Activated CD4-positive, alpha-beta T cell treated with anti-CD3 and anti-CD28 coated beads, Interleukin-2, amount 50 U/mL, for 4 hours (primary cell): Measurements from ENCODE around the gene RAB36.
A peak's percentile ranks its signal among the peaks of the same experiment; 100 is the strongest.

Experiments used
- DNase-seq, 2 experiments: peaks; one replicate each; pipeline ENCODE4 v3.0.0-alpha.2; 2020

Gene RAB36

GRCh38 chr22:23108249-23109078 is 36.8 kb upstream of the RAB36 start:
- no peak for DNase-seq

- no peak for DNase-seq
These were observed 36.3 kb upstream of the RAB36 start for GRCh38 chr22:23109079-23109347.

- DNase-seq = no peak
These were observed 35.8 kb upstream of the RAB36 start for GRCh38 chr22:23109441-23109978.

GRCh38 chr22:23110190-23110921 is 34.9 kb upstream of the RAB36 start:
- DNase-seq = no peak

DNA sequence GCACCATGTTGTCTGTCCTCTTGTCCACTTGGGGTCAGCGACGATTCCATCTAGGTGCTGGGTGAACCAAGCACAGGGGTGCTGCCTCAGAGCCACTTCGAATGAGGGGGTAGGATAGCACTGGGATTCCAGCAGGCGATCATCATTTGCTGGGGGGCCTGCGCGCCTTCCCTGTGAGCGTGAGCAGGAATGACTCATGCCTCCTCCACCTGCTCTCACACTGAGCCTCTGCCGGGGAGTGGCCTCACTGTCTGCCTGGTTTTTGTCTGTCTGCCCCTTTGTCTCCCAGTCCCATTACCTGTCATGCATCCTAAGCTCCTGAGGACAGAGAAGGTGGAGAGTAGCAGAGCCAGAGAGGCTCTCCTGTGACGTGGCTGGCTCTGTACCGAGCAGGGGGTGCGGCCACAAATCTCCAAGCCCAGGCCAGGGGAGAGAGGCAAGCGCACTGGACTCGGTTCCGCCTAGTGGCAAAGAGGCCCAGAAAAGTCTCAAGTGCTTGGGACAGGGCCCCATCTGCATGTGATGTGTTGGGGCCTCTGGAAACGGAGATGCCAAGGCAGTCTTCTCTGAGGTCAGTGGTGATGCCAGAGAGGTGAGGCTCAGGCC is 34.3 kb upstream of the RAB36 start:
- no peak for DNase-seq

GRCh38 chr22:23112472-23113012 is 32.7 kb upstream of the RAB36 start:
- no peak for DNase-seq

DNA sequence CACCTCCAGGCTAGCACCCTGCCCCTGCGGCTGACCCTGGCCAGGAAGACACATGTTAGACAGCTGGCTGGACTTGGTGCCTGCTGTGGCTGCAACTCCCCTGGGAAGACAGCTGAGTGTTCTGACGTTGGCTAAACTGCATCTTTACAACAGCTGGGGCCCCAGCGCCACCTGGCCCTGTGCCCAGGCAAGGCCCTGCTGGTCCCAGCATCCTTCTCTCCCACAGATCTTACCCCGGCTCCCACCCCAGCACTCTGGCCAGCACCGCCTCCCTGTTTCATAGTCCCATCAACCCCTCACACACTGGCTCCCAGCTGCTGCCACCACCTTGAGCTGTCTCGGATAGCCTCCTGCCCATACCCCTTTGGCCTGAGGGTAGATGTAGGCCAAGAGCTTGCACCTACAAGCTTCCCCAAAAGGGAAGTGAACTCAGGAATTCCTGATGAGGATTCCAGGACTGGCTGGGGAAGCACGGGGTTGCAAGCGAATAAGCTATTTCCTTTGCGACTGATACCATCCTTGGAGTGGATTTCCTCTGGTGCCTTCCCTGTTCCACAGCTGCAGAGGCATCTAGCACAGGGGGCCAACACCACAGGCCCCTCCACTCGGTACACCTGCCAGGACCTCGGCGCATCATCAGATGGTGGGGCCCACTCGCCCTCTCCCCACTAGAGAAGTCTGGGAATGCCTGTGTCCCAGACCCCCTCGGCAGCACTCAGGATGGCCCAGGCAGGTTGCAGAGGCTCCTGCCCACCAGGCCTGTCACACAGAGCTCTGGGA is 32.0 kb upstream of the RAB36 start:
- DNase-seq = no peak

- DNase-seq = no peak
These were observed 31.2 kb upstream of the RAB36 start for GRCh38 chr22:23113847-23114720.

GRCh38 chr22:23114721-23115020 is 30.6 kb upstream of the RAB36 start:
- DNase-seq = no peak

DNA sequence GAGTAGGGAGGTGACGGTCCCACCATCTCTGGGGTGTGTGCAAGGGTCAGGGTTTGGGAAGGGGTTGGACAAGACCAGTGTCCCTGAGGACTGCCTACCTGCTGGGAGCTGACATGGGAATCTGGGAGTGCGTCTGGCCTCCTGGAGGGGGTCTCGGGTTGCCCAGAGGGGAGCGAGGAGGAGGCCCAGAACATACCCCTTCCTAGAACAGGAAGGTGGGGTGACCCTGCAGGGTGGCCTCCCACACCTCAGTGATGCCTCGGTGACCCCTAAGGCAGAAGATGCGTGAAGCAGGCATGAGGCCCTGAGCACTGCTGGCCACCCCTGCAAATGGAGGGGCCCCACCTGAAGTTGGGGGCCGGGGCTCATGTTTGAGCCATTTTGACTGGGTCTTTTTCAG is 29.9 kb upstream of the RAB36 start:
- no peak for DNase-seq

GRCh38 chr22:23115825-23116494 is 29.3 kb upstream of the RAB36 start:
- no peak for DNase-seq

DNA sequence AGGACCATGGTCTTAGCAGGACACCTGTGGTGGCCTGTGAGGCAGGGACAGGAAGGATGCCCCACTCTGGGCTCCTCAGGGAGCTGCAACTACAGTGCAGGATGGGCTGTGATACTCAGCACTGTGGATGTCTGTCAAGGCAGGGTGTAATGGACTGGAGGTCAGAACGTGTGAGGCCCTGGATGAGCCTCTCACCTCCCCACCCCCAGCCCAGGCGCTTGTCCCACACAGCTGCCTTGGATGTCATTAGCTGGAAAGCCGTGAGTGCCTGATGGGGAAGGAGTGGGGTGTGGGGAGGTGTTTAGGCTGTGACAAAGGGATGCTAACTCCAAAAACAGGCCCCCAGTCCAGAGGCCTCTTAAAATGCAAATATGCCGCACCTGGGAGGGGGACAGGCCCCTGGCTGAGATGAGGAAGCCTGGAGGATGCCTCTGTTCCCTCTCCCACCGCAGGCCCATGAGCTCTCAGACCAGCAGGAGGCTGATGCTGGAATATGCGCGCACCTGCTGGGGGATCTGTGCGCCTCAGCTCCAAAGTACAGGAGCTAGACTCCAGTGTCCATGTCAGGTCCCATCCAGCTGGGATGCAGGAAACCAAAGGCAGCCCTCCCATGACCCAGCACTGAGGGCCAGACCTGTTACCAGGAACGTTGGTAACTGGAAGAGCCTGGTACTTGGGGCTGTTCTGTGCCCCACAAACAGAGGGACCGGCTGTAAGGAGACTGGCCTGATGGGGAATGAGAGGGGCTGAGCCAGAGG is 28.6 kb upstream of the RAB36 start:
- no peak for DNase-seq

DNA sequence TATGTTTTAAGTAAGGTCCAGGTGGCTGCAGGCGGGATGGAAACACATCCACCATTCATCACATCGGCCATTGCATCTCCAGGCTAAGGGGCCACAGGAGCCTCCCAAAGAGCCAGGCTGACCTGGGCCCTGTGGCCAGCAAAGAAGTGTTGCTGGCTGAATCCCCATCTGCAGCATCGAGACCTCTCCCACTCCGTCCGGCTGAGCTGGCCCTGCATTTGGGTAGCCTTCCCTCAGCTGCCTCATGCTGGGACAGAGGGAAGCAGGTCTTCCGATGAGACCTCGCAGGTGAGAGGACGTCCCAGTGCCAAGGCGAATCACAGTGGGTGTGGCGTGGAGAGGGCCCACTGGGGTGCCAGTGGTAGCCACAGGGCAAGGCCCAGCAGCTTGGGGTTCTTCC is 28.0 kb upstream of the RAB36 start:
- no peak for DNase-seq

DNA sequence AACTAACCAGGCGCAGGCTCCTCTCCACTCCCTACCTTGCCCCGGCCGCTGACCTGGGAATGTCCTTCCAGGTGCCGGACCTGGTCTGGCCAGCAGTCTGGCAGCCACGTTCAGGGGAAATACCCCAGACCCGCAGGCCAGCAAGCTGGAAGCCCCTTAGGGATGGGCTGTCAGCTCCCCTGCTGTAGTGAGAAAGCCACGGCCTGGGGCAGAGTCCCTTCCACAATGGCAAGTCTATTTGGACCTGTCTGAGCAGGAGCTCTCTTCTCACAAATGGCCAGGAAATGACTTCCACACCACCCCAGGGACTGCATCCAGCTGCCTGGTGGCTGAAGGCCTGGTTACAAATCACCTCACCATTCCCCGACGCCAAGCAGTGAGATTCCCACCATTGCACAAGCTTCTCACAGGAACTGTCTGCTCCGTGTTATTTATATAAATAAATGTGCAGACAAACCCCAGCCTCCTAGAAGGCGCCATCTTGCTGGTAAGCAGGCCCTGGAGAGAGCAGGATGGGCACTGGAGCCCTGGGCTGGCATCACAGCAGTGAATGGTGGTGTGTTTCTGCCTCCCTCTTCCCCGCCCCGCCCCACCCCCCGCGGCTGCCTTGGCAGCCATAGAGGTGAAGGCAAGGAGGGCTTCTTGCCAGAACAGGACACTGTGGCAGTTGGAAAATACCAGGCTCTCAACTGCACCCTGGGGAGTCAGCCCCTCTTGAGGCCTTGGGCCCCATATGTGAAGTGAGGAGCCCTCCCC is 27.2 kb upstream of the RAB36 start:
- DNase-seq = no peak

- no peak for DNase-seq
These were observed 26.4 kb upstream of the RAB36 start for GRCh38 chr22:23118647-23119493.

DNA sequence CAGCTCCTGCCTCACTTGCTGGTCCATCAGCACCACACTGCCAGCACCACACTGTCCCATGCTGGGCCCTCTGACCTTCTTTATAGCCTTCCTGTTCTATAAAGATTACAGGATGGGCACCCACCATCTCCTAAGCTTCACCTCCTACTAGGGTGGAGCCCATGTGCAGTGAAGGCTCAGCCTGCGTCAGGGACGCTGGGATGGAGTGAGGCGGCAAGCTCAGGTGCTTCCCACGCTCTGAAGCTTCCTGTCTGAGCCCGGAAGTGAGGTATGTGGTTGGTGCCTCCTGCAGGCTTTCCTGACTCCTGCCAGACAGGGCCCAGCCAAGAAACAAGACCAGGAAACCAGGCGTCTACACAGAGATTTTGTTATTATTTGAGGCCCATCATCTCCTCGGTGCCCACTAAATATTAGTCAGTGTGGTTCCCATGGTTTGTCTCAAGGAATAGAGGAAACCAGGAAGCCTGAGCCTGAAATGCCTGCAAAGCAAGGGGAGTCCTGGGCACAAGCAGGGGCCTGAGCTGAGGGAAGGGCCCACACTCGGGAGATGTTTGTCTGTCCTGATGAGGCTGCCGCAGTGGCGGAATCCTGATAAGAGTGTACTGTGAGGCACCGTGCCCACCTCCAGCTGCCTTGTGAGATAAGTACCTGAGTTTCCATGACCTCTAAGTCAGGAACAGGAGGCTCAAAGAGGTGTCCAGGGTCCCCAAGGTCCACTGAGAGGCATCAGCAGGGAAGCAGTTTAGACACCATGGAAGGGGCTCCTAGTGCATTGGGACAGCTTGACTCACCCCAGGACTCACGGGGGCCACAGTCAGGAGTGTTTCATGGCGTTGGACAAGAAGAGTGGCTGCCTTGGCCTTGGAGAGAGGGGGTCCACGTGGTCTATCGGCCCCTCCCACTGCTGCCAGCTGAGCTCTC is 25.5 kb upstream of the RAB36 start:
- DNase-seq = peak; percentile 41 to 44

- no peak for DNase-seq
These were observed 24.8 kb upstream of the RAB36 start for GRCh38 chr22:23120415-23120899.

DNA sequence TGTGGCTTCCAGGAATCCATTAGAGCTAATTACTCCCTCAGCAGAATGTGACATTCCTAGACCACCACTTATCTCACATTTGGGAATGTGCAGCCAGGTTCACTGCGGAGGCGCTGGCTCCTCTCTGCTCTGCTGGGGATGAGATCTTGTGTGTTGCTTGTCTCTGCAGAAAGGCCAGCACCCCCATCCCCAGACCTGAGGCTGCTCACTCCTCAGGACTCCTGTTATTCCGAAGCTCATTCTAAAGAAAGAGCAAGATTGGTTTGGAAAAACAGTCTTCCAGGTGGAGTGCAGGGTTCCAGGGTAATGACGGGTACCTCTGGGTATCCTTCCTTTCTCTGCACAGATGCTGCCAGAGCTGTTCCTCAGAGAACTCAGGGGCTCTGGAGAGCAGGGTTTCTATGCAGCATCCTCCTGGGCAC is 24.3 kb upstream of the RAB36 start:
- DNase-seq = no peak
